GM18502 (cell line): ENCODE results near the gene SDK1.

Experiments
- ATAC-seq: cut with Tn5 transposase; IDR thresholded peaks from one replicate; pipeline ENCODE4 v1.9.1; 2021; ENCODE audit warnings: mild to moderate bottlenecking; ENCODE audit not compliant: unreplicated experiment, poor library complexity

The SDK1 gene

DNA sequence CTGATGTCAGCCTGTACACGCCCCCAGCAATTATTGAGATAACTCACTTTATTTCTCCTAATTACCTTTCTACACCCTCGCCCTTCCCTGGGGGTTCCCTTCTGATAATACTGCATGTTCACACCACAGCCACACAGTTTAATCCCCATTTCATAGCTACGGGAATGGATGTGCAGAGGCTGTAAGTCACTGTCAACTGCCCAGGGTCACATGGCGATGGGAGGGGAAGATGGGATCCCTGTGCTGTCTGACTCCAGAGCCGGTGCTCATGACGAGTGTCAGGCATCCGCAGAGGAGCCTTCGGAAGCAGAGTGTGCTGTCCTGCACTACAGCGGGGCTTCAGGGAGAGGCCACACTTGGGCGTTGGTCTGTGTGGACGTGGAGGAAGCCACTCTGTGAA, 688.7 kb downstream of the SDK1 start:
- no peak for ATAC-seq

GRCh38 chr7:3991731-3992231, 690.7 kb downstream of the SDK1 start:
- no peak for ATAC-seq

GRCh38 chr7:3992841-3993240, 691.8 kb downstream of the SDK1 start:
- no peak for ATAC-seq

GRCh38 chr7:3994764-3995163, 693.7 kb downstream of the SDK1 start:
- no peak for ATAC-seq

DNA sequence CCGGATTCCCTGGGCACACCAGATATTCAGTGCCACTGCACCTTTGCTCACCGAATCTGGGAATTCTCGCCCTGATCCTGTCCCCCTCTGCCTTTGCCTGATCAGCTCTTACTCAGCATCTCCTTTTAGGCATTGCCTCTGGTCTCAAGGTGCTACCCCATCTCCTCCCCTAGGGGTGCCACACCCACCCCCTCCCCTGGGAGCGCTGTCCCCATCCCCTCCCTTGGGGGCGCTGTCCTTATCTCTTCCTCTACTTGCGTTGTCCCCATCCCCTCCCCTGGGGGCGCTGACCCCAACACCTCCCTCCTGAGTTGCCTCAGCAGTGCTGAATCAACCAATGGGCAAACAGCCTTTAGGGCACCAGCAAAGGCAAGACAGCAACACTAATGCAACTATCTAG, 694.1 kb downstream of the SDK1 start:
- no peak for ATAC-seq

DNA sequence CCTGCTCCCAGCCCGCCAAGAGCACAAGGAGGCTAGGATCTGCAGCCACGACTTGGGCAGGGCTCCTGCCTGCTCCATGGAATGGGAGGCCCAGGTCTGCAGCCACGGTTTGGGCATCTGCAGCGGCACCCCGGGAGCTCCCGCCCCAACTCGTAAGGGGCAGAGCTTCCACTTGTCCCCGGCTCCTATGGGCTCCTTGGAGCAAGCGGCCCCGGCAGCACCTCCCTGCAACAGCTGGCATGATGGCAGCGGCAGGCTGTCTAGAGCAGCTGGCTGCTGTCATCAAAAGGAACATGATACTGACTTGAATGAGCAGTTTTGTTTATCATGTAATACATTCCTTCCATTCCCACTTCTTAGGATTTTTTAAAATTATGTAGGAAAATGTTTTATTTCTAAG, 697.0 kb downstream of the SDK1 start:
- no peak for ATAC-seq

GRCh38 chr7:4000139-4000538, 699.1 kb downstream of the SDK1 start:
- no peak for ATAC-seq

- ATAC-seq, result no peak
Measured at GRCh38 chr7:4000934-4001333, 699.9 kb downstream of the SDK1 start.

DNA sequence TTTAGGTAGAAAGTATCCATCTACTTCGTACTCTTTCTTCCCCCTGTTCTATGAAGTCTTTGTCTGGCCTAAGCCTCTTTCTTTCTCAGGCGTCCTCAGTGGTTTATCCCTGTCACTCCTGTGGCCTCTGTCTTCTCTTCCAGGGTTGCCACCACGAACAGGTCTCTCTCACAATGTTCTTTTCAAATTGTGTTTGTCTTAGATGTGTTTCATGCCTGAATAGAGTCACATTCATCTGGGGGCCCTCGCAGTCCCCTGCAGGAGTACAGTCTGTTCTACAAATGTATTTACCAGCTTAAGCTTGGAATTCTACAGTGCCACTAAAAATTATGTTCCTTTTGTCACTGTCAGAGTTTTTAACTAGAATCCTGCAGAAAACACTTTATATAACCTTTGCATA, 700.7 kb downstream of the SDK1 start:
- no peak for ATAC-seq

GRCh38 chr7:4003503-4003902, 702.5 kb downstream of the SDK1 start:
- ATAC-seq, result no peak

GRCh38 chr7:4006687-4007086, 705.6 kb downstream of the SDK1 start:
- no peak for ATAC-seq

GRCh38 chr7:4009211-4010060, 708.4 kb downstream of the SDK1 start:
- ATAC-seq, result no peak

- no peak for ATAC-seq
Measured at GRCh38 chr7:4010061-4010605, 709.1 kb downstream of the SDK1 start.

GRCh38 chr7:4010923-4011656, 710.0 kb downstream of the SDK1 start:
- no peak for ATAC-seq

- ATAC-seq, result no peak
Measured at GRCh38 chr7:4013793-4014192, 712.7 kb downstream of the SDK1 start.

GRCh38 chr7:4014346-4015050, 713.4 kb downstream of the SDK1 start:
- ATAC-seq, result no peak

DNA sequence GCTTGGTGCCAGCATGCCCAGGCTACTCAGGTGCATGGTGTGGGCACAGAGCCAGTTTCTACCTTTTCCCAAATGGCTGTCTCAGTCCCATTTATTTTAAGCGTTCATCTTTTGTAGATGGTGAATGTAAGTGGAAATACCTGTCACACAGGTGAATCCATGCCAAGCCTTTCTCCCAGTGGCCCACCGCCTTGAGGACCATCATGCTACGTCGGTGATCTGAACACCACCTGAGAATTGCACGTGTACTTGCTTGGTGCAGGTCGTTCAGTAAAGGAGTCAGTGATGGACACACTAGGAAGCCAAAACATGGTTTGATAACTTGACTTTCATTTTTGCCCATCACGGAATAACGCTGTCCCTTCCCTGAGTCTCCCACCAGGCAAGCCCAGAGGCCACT, 714.3 kb downstream of the SDK1 start:
- no peak for ATAC-seq

DNA sequence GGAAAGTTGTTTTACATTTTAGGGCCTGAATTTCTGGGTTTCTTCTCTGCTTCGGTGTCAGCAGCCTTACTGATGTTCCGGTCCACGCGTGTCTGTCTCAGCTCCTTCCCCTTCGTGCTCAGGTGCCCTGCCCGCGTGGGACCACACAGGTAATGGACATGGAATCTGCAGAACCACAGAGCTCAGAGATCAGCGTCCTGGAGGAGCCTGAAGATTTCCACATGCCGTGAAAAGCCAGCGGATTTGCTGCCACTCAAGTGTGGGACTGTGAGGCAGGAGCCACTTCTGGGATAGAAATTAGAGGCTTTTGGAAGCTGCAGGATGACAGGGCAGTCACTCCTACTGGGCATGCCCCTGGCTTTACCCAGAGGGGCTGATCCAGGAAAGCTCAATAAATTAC, 714.9 kb downstream of the SDK1 start:
- ATAC-seq, result no peak

GRCh38 chr7:4017081-4017480, 716.0 kb downstream of the SDK1 start:
- no peak for ATAC-seq

- ATAC-seq, result no peak
Measured at GRCh38 chr7:4017785-4018184, 716.7 kb downstream of the SDK1 start.
